Kidney (tissue), 14 donors: ENCODE results near the gene CFAP70. TPM values are rescaled to one million over a fixed set of nuclear protein-coding genes. Genes with fewer than 3 reads are reported as not detected.

ENCODE experiments used
- DNase-seq, 5 donors: peaks; one replicate each; pipeline ENCODE4 v3.0.0-alpha.2; 2013 to 2020
- FAIRE-seq: peaks from 2 replicates; lab custom pipeline; 2012; peaks lifted over from hg19 to GRCh38; lab: Jason Lieb, UNC
- H3K27ac ChIP-seq, 2 donors: one replicate each; pipeline ENCODE4 v1.7.0; 2013; ENCODE audit warnings: low read depth in 2 of 2, low read length in 2 of 2, inconsistent platforms in 1 of 2
- H3K27me3 ChIP-seq: one replicate; pipeline ENCODE4 v1.7.1; 2013; ENCODE audit warnings: low read length, inconsistent platforms; ENCODE audit not compliant: control insufficient read depth, insufficient read depth
- H3K36me3 ChIP-seq, 3 donors: one replicate each; pipeline versions ENCODE4 v1.7.0 to v1.7.1; 2013; ENCODE audit warnings: low read length in 3 of 3, control low read depth in 1 of 3, inconsistent platforms in 1 of 3; ENCODE audit not compliant: insufficient read depth in 3 of 3, control insufficient read depth in 2 of 3
- H3K4me1 ChIP-seq, 3 donors: one replicate each; pipeline versions ENCODE4 v1.7.0 to v1.7.1; 2013; ENCODE audit warnings: low read length in 3 of 3, inconsistent platforms in 1 of 3, low read depth in 1 of 3; ENCODE audit not compliant: control insufficient read depth in 2 of 3, insufficient read depth in 2 of 3
- H3K4me3 ChIP-seq, 3 donors: one replicate each; pipeline versions ENCODE4 v1.7.0 to v1.8.1; 2013; ENCODE audit warnings: low read length in 3 of 3, control low read depth in 1 of 3, inconsistent platforms in 1 of 3
- H3K9ac ChIP-seq, 3 donors: one replicate each; pipeline versions ENCODE4 v1.7.0 to v1.7.1; 2013; ENCODE audit warnings: low read length in 3 of 3, control low read depth in 1 of 3, inconsistent platforms in 1 of 3
- H3K9me3 ChIP-seq, 3 donors: one replicate each; pipeline versions ENCODE4 v1.7.0 to v1.7.1; 2013; ENCODE audit warnings: low read length in 3 of 3, control low read depth in 1 of 3, inconsistent platforms in 1 of 3; ENCODE audit not compliant: control insufficient read depth in 2 of 3, insufficient read depth in 1 of 3
- intact Hi-C: fragments of 100-400 bp; cut with DNase I; formaldehyde crosslinking; loops from one replicate; pipeline ENCODE4 v1.11.1; 2022
- polyA plus RNA-seq: library from polyadenylated mRNA; stranded (reverse); fragments of 350-450 nt; fragmentation: Illumina TruSeq; extraction: RNeasy Lipid Tissue Mini Kit (QIAGEN cat#74804); gene quantifications from one replicate; pipeline ENCODE4 v1.2.3, GENCODE V29; 2014; ENCODE audit warnings: low read depth, low replicate concordance; ENCODE audit not compliant: insufficient read depth
- total RNA-seq: library from RNA; stranded (reverse); fragmentation: NEBNext Ultra II Directional; extraction: Animal tissue kit (Norgen Biotek cat#: 25700); gene quantifications from one replicate; pipeline ENCODE4 v1.2.1, GENCODE V29; 2021
- TF ChIP-seq, protein P1 (sequence below): IDR thresholded peaks from 3 replicates; pipeline ENCODE4 v1.5.1; 2012; ENCODE audit warnings: mild to moderate bottlenecking, moderate library complexity, borderline replicate concordance; ENCODE audit not compliant: insufficient read depth; ENCODE audit errors: extremely low read depth
- donor health status: control.
- donor health status: control.
- donor health status: control.
- donor health status: control.
- donor health status: control.
- donor health status: DM: yes; HTN: yes; CAD: no.
- donor health status: Normal renal cell carcinoma (clear cell type).

Gene CFAP70
- total and polyA plus RNA-seq, 2 donors from 2014 or later: 6.0 to 8.7 TPM

DNA sequence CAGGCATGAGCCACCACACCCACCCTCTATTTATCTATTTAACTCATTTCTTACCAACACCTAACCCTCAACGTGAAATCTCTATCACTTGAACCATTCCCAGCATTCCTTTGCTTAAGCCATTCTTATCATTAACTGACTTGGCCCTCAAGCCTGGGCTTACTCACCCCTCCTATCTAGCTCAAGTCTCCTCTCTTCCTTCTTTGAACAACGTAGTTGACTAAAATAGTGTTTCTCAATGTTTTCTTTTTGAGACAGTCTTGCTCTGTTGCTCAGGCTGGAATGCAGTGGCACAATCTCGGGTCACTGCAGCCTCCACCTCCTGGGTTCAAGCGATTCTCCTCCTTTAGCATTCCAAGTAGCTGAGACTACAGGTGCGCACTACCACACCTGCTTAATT lies 48.2 kb upstream of the CFAP70 start:
- Histone ChIP-seq H3K9ac (no peak overlapping the region), H3K9me3 (no peaks in the 10 kb centered on the region), H3K4me3 (no peak overlapping the region), H3K4me1 (no peaks in the 10 kb centered on the region), H3K27me3 (no peaks in the 10 kb centered on the region), H3K36me3 (no peaks in the 10 kb centered on the region), H3K27ac (no peak overlapping the region)
- DNase-seq: peak in 1 of 5 donors; percentile 64
- FAIRE-seq: no peak
- TF ChIP-seq, protein P1, sequence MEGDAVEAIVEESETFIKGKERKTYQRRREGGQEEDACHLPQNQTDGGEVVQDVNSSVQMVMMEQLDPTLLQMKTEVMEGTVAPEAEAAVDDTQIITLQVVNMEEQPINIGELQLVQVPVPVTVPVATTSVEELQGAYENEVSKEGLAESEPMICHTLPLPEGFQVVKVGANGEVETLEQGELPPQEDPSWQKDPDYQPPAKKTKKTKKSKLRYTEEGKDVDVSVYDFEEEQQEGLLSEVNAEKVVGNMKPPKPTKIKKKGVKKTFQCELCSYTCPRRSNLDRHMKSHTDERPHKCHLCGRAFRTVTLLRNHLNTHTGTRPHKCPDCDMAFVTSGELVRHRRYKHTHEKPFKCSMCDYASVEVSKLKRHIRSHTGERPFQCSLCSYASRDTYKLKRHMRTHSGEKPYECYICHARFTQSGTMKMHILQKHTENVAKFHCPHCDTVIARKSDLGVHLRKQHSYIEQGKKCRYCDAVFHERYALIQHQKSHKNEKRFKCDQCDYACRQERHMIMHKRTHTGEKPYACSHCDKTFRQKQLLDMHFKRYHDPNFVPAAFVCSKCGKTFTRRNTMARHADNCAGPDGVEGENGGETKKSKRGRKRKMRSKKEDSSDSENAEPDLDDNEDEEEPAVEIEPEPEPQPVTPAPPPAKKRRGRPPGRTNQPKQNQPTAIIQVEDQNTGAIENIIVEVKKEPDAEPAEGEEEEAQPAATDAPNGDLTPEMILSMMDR: no peak
- intact Hi-C loops: no loop called here

DNA sequence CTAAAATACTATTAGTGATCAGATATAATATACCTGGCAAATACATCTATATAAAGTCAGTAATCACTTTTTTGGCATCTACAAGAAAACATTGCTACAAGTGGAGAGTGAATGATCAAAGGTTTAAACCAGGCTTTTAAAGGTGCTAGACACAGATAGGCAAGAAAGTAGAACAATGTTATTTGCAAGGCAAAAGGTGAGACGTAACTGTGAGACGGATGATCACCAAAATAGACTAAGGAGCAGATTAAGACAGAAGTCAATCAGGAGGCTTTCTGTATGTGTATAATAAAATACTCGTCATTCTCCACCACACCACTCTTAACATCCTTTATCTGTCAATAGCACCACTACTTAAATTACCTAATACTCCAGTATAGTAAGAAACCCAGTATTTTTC lies 46.9 kb upstream of the CFAP70 start:
- TF ChIP-seq, protein P1: no peak
- intact Hi-C loops: no loop called here
- H3K4me1 ChIP-seq: no peaks in the 10 kb centered on the region
- FAIRE-seq: no peak
- no peak overlapping the region for H3K9ac ChIP-seq
- H3K4me3 ChIP-seq: no peak overlapping the region
- H3K9me3 ChIP-seq: no peaks in the 10 kb centered on the region
- H3K27me3 ChIP-seq: no peaks in the 10 kb centered on the region
- no peak for DNase-seq
- H3K36me3 ChIP-seq: no peaks in the 10 kb centered on the region
- H3K27ac ChIP-seq: no peak overlapping the region

DNA sequence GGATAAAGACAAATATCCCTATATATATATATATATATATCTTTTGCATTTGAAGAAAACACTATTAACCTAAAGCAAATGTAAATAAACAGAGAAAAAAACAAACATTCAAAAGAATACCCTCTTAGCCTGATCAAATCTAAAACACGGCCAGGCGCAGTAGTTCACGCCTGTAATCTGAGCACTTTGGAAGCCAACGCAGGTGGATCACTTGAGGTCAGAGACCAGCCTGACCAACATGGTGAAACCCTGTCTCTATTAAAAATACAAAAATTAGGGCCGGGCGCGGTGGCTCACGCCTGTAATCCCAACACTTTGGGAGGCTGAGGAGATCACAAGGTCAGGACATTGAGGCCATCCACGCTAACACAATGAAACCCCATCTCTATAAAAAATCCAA lies 46.0 kb upstream of the CFAP70 start:
- FAIRE-seq (no peak), DNase-seq (no peak)
- no peak overlapping the region for H3K4me3 ChIP-seq
- H3K36me3 ChIP-seq: no peaks in the 10 kb centered on the region
- no peaks in the 10 kb centered on the region for H3K9me3 ChIP-seq
- no peak overlapping the region for H3K9ac ChIP-seq
- no peak overlapping the region for H3K27ac ChIP-seq
- intact Hi-C loops: no loop called here
- H3K27me3 ChIP-seq: no peaks in the 10 kb centered on the region
- TF ChIP-seq, protein P1: no peak
- no peaks in the 10 kb centered on the region for H3K4me1 ChIP-seq

DNA sequence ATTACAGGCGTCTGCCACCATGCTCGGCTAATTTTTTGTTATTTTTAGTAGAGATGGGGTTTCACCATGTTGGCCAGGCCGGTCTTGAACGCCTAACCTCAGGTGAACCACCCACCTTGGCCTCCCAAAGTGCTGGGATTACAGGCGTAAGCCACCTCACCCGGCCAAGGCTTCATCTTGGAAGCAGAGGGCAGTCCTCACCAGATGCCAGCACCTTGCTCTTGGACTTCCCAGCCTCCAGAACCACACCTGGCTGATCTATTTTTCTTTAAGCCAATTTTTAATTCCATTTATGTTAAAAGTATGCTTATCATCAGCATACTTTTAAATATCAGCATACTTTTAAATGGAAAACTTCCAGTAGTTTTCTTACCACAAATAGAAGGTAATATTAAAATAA lies 43.0 kb upstream of the CFAP70 start:
- intact Hi-C loops: no loop called here
- peaks cover 0 to 9% (median 9%) of the 10 kb centered on the region in 3 donors for H3K36me3 ChIP-seq
- no peaks in the 10 kb centered on the region for H3K9me3 ChIP-seq
- H3K4me3 ChIP-seq: no peak overlapping the region
- no peaks in the 10 kb centered on the region for H3K27me3 ChIP-seq
- TF ChIP-seq, protein P1: no peak
- H3K27ac ChIP-seq: no peak overlapping the region
- no peaks in the 10 kb centered on the region for H3K4me1 ChIP-seq
- no peak overlapping the region for H3K9ac ChIP-seq
- no peak for FAIRE-seq
- DNase-seq: no peak
